ENCODE data around the gene ELMO1. TPM values are rescaled to one million over a fixed set of nuclear protein-coding genes. Genes with fewer than 3 reads are reported as not detected.

ELMO1 gene
- total RNA-seq, 1 experiment from 2014 or later = 7.8 TPM

DNA sequence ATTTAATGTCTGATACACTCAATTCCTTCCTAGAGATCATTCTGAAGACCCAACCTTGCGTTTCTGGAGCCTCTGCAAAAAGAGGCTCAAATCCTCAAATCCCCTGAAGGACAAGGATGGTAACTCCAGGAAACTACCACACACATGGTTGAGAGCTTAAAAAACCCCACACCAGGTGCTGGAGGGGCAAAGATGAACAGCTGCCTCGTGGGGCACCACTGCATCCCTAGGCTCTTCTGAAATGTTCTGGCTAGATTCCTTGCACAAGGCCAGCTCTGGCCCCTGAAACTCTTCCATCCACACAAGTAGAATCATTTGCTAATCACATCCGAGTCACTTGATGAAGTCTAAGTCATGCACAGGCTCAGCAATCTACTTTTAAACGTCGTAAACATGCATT, 286.6 kb downstream of the ELMO1 start:
- Histone ChIP-seq H2AFZ (ENCODE audit: low read length) (no peak overlapping the region), H3K56ac (ENCODE audit: insufficient read length, low read depth, low read length) (no peak overlapping the region), H2BK120ac (ENCODE audit: low read depth, low read length, poor library complexity, severe bottlenecking) (no peak overlapping the region), H2AK5ac (ENCODE audit: insufficient read length, low read length) (no peak overlapping the region), H3K23me2 (ENCODE audit: insufficient read length, low read depth, low read length, poor library complexity, severe bottlenecking) (no peaks in the 10 kb centered on the region), H3K4ac (ENCODE audit: low read depth, low read length) (no peak overlapping the region), H3K27me3 (ENCODE audit: insufficient read depth, low read length) (no peaks in the 10 kb centered on the region), H2BK15ac (ENCODE audit: low read depth, low read length) (no peak overlapping the region), H3K9ac (ENCODE audit: extremely low read depth, insufficient read length, low read length) (no peak overlapping the region), H3K23ac (ENCODE audit: insufficient read length, low read depth, low read length) (no peak overlapping the region), H3K9me3 (ENCODE audit: control insufficient read depth, low read depth, low read length) (no peaks in the 10 kb centered on the region), H4K8ac (replicated peaks; ENCODE audit: insufficient read length, low read depth, low read length) (no peak overlapping the region), H2BK20ac (ENCODE audit: low read depth, low read length, poor library complexity, severe bottlenecking) (no peak overlapping the region), H3K27ac (ENCODE audit: insufficient read length, low read depth, low read length) (no peak overlapping the region), H3K18ac (ENCODE audit: insufficient read length, low read depth, low read length) (no peak overlapping the region), H4K91ac (ENCODE audit: insufficient read length, low read depth, low read length) (no peak overlapping the region), H3K4me1 (ENCODE audit: insufficient read depth, low read length) (no peaks in the 10 kb centered on the region), H4K20me1 (ENCODE audit: control insufficient read depth, insufficient read depth, insufficient read length) (no peaks in the 10 kb centered on the region), H2BK12ac (ENCODE audit: insufficient read length, low read depth, low read length) (no peak overlapping the region), H3K14ac (ENCODE audit: insufficient read depth, low read length) (no peak overlapping the region), H3K79me2 (ENCODE audit: insufficient read depth, low read length) (no peaks in the 10 kb centered on the region), H3K4me2 (ENCODE audit: insufficient read depth, insufficient read length, low read length) (no peak overlapping the region), H2BK5ac (ENCODE audit: insufficient read length, low read length) (no peak overlapping the region), H4K5ac (ENCODE audit: insufficient read length, low read depth, low read length) (no peak overlapping the region), H3T11ph (ENCODE audit: low read length) (no peak overlapping the region), H3K79me1 (ENCODE audit: insufficient read depth, low read depth, low read length, poor library complexity, severe bottlenecking) (no peaks in the 10 kb centered on the region)
- no CpG with 5 or more reads among the region's 5 CpGs for WGBS (ENCODE audit: extremely low coverage, insufficient read length, low lambda C conversion rate)
- no peak for TF ChIP-seq CTCF (conservative IDR thresholded peaks at IDR 0.05)
- H3K4me3 Mint-ChIP-seq = no peak overlapping the region
- no peaks in the 10 kb centered on the region for H3K27me3 Mint-ChIP-seq (ENCODE audit: low read depth)
- no peak for DNase-seq
- peaks cover 7% of the 10 kb centered on the region in 2 experiments; a peak in 4 of 5 replicates for H3K9me3 Mint-ChIP-seq
- no peak overlapping the region; a peak in 1 of 7 replicates for H3K27ac Mint-ChIP-seq
- H3K4me1 Mint-ChIP-seq = no peaks in the 10 kb centered on the region
- peaks cover 0 to 3% (median 3%) of the 10 kb centered on the region in 3 experiments; a peak in 2 of 7 replicates for H3K36me3 Mint-ChIP-seq (ENCODE audit: insufficient read depth in 1 of 3, low read depth in 3 of 3)
